H1 (cell line): ENCODE data around the gene LIMK2.

Source experiments
- BCL11A ChIP-seq, 2 experiments: IDR thresholded peaks; one replicate each; pipeline ENCODE4 v1.6.1; 2011; ENCODE audit warnings: low read depth in 2 of 2, low read length in 2 of 2, mild to moderate bottlenecking in 2 of 2
- CBX8 ChIP-seq: fragments of 300-800, 300-1000 bp; sonication (generic); IDR thresholded peaks from 2 replicates; pipeline ENCODE4 v1.7.1; 2016; ENCODE audit warnings: low read depth, low read length, borderline replicate concordance
- CHD2 ChIP-seq: IDR thresholded peaks from 2 replicates; pipeline ENCODE4 v1.6.1; 2012; ENCODE audit warnings: low read length, improper control_type of control experiment
- EZH2 ChIP-seq: fragments of 200-600 bp; sonication (generic); IDR thresholded peaks from 2 replicates; pipeline ENCODE4 v1.7.1; 2012; ENCODE audit warnings: low read depth, mild to moderate bottlenecking, moderate library complexity, low read length, inconsistent platforms; ENCODE audit not compliant: severe bottlenecking
- JUND ChIP-seq: IDR thresholded peaks from 2 replicates; pipeline ENCODE4 v1.6.1; 2011; ENCODE audit warnings: mild to moderate bottlenecking, improper control_type of control experiment, low read length
- MAFK ChIP-seq: IDR thresholded peaks from 2 replicates; pipeline ENCODE4 v1.6.1; 2012; ENCODE audit warnings: low read depth, mild to moderate bottlenecking, improper control_type of control experiment, low read length
- POLR2A ChIP-seq, 2 experiments: IDR thresholded peaks; 1 replicate in 1 of 2; 2 replicates in 1 of 2; pipeline ENCODE4 v1.6.1; 2011; ENCODE audit warnings: low read depth in 2 of 2, low read length in 2 of 2, mild to moderate bottlenecking in 2 of 2; ENCODE audit errors: control extremely low read depth in 1 of 2
- SP2 ChIP-seq: IDR thresholded peaks from 2 replicates; pipeline ENCODE4 v1.6.1; 2012; ENCODE audit warnings: mild to moderate bottlenecking, low read length, inconsistent platforms
- TAF1 ChIP-seq: IDR thresholded peaks from 2 replicates; pipeline ENCODE4 v1.6.1; 2011; ENCODE audit warnings: mild to moderate bottlenecking, low read depth, low read length

- TF ChIP-seq MAFK (no peak), SP2 (no peak), CHD2 (no peak), JUND (no peak), POLR2A (IDR thresholded peaks at IDR 0.05; ENCODE audit: control extremely low read depth in 1 of 2, low read depth in 2 of 2, low read length in 2 of 2) (no peak), BCL11A (IDR thresholded peaks at IDR 0.05; ENCODE audit: low read depth in 2 of 2, low read length in 2 of 2) (no peak), TAF1 (no peak), CBX8 (no peak), EZH2 (no peak)
Observed at GRCh38 chr22:31230871-31231621, 18.9 kb downstream of the LIMK2 start.
